Middle frontal gyrus (tissue), 1 donor: ENCODE results near the gene MYO1E.
"Not testable (repeated sequence)": the region's sequence is repeated elsewhere in the genome, so short reads cannot be mapped to it uniquely, and the experiment has no call there.

Experiments used
- DNase-seq: peaks from one replicate; pipeline ENCODE4 v3.0.0-alpha.2; 2015; ENCODE audit warnings: low spot score; ENCODE audit errors: extremely low spot score

The MYO1E gene

DNA sequence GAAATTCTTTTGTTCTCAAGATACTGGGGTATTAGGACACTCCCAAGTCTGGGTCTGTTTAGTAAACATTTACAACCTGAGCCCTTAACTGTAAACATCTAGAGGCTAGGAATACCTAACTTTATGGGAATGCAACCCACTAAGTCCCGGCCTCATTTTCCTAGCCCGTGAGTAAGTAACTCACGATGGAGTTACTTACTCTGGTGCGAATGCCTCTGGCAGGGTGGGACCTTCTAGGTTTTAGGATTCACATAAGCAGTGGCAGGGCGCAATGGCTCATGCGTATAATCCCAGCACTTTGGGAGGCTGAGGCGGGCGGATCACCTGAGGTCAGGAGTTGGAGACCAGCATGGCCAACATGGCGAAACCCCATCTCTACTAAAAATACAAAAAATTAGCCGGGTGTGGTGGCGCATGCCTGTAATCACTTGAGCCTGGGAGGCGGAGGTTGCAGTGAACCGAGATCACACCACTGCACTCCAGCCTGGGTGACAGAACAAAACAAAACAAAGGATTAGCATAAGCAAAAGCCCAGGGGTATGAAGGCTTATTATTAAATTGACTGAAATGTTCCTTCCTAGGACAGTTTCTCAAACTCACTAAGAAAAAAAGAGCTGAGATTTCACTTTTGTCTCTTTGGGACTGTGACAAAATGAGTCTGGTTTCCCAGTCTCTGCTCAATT lies 14.7 kb upstream of the MYO1E start:
- DNase-seq: not testable (repeated sequence)

DNA sequence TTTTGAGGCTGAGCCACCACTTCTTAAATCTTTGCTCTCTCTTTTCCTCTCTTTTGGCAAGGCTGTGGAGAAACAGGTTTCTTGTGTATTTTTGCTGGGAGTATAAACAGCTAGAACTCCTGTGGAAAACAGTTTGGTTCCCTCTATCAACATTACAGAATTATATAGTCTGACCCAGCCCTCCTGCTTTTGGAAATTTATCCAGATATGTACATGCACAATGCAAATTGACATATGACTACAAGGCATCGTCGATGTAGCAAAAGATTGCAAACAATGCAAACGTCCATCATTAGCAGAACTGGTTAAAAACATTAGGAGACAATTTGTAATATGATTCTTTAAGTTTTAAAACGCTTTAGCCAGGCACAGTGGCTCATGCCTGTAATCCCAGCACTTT lies 12.5 kb upstream of the MYO1E start:
- DNase-seq: no peak

GRCh38 chr15:59384507-59384906 lies 11.8 kb upstream of the MYO1E start:
- DNase-seq: no peak

- DNase-seq: no peak
These were observed 8.4 kb upstream of the MYO1E start for GRCh38 chr15:59380902-59381610.

GRCh38 chr15:59379531-59379930 lies 6.9 kb upstream of the MYO1E start:
- no peak for DNase-seq

GRCh38 chr15:59378855-59379254 lies 6.2 kb upstream of the MYO1E start:
- no peak for DNase-seq

DNA sequence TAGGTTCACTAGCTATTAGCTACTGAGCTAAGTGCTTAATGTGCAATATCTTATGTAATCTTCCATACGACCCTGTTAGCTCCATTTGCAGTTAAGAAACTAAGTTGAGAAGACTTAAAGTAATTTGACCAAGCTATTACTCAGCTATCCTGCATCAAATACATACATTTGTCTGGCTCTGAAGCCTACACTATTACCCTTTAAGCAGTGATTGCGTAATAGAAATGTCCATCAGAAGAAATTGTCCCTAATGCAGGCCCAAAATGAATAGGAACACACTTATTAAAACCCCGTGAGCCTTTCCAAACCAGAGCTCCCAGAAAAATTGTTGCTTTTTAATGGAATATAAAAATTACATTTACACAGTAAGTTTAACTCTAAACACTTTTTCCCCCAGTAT lies 5.3 kb upstream of the MYO1E start:
- DNase-seq: no peak

- DNase-seq: no peak
These were observed 4.1 kb upstream of the MYO1E start for GRCh38 chr15:59376733-59377132.

DNA sequence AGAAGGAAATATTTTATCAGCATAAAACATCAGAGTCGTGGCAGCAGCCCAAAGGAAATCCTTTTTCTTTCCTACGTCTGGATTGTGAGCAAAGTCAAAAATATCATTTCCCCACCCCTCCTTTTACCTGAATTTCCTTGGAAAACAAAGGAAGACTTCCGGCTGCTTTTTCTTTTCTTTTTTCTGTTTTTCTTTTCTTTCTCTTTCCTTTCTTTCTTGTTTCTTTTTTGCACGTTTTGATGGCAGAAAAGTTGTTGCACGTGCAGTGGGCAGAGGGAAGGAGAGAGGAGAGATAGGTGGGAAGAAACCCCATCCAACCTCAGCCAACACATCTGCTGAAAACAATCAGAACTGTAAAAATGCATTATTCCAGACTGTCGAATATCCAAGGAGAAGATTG lies 544 bp upstream of the MYO1E start:
- DNase-seq: no peak

DNA sequence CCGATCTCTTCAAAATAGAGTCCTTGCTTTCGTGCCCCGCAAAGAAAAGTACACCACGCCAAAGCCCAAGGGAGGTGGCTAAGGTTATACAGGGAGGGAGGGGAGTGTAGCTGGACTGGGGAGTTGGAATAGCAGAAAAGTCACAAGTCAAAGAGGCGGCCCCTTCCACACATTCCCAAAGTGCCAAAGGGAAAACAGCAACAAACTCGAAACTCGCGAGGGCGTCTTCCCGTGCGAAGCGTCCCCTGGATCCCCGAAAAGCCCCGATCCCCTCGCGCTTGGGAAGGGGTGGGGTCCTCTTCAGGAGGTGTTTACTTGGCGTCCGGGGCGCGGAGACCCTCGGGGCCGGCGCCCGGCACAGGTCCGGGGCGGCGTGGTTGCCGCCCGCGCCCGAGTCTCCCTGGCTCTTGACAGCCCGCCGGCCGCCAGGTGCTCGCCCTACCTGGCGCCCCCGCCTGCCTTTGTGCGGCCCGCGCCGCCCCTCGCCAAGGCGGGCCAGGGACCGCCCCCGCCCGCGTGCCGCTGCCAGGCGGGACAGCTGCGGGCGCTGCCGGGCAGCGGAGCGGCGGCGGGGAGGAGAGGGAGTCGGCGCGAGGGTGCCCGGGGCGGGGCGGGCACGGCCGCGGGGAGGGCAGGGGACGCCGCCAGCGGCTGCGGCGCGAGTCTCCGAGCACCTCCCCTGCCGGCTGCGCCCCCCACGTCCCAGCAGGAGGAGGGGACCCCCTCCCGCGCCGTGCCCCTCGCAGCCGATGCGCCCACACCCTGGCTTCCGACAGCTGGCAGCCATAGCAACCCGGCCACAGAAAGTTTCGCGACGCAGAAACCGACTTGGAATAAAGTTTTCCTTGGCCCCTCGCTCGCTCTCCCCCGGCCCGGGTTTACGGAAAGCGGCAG lies 966 bp downstream of the MYO1E start:
- DNase-seq: no peak

DNA sequence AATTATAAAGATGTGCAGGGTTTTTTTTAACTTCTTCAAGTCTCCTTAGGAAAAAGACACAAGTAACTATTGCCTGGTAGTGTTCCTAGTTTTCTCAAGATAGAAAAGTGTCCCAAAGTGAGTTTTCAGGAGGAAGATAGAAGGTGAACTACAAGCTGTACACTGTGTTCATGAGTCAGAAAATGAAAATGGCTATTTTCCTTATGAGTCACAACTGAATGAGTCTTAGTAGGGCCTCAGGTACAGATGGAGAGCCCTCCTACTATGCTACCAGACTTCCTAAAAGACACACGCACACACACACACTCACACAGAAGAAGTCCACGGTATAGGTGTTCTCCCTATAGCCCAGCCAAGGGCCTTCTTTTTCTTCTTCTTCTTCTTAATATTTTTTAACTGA lies 3.1 kb downstream of the MYO1E start:
- DNase-seq: no peak

DNA sequence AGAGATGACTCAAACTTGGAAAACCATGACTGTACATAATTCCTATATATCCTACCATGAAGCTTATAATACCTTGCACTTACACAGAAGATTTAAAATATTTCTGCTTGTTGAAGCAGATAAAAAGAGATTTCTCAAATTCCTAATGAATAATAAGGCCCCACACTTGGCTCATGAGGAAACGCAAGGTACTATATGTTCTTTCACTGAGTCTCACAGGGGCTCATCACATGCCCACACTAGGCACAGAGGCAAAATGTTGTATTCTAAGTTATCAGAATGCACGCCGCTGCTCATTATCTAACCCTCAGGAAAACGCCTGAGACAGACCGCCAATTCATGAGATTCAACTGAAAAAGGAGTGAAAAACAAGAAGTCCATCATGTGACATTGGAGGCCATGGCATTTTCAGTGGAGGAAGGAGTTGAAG lies 5.6 kb downstream of the MYO1E start:
- DNase-seq: no peak

DNA sequence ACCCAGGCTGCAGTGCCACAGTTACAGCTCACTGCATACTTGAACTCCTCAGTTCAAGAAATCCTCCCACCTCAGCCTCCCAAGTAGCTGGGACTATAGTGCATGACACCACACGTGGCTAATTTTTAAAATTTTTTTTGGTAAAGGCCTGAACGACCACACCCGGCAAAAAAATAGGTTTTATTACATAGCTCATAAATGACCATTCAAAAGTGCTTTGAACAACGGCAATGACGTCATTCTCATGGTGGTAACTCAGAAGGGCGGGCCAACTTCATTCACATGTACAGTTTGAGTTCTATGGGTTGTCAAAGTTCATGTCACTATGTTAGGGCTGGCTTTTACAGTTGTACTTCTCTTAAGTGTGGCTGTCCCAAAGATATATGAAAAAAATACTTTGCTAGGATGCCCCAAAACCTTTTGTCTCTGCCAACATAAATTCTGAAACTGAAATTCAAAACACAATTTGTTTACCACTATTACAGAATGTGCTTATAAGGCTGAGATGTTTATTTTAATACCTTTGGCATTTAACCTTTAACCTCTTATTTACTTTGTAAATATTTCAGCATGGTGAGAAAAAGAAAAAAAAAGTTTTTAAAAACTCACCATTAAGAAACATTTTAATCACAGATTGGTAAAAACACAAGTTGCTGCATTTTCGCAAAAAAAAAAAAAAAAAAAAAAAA lies 6.2 kb downstream of the MYO1E start:
- DNase-seq: no peak

DNA sequence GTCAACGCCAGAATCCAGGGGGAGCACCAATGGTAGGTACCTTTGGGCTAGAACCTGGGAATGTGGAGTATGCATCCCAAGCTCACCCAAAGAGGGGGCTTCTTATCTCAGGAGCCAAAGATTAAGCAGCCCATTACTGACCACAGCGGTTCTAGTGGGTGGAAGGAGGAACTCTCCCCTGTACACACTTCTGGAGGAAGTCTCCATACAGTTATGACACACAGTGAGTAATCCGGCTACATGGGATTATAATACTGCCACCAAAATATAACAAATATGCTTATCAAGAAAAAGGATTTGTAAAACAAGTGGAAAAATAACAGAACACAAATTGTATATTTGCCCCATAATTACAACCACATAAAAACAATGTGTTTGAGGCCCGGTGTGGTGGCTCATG lies 8.4 kb downstream of the MYO1E start:
- DNase-seq: no peak

GRCh38 chr15:59362331-59362730 lies 10.3 kb downstream of the MYO1E start:
- DNase-seq: no peak

DNA sequence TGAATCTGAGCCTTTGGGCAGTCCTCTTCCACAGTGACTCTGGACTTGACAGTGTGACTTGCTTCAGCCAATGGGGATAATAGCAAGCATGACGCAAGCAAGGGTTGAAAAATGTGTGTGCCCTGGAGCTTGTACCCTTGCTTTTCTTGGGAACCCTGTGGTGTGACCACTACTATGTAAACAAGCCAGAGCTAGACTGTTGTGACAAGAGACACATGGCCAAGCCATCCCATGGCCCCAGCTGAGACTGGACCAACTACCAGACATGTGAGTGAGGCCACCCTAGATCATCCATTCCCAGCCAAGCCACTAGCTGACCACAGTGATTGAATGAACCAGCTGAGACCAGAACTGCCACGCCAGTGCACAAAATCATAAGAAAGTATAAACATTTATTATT lies 11.8 kb downstream of the MYO1E start:
- no peak for DNase-seq

DNA sequence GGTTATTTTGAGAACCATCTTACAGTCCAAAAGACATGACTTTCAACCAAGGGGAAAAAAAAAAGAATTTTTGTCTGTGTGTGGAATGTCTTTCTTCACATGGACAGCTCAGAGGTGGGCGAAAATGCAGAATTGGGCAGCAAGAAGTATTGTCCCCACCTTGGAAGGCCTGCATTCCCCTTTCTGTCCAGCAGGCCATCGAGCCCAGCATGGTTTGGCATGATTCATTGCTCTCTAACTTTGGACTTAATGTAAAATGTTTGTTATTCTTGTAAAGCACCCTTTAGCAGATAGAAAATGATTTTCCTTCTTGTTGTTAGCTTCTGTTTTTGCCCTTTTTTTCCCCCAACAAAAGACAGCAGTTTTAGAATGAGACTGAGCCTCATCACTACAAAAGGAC lies 12.4 kb downstream of the MYO1E start:
- no peak for DNase-seq

- no peak for DNase-seq
These were observed 16.9 kb downstream of the MYO1E start for GRCh38 chr15:59355730-59356129.

GRCh38 chr15:59354417-59355031 lies 18.1 kb downstream of the MYO1E start:
- no peak for DNase-seq

DNA sequence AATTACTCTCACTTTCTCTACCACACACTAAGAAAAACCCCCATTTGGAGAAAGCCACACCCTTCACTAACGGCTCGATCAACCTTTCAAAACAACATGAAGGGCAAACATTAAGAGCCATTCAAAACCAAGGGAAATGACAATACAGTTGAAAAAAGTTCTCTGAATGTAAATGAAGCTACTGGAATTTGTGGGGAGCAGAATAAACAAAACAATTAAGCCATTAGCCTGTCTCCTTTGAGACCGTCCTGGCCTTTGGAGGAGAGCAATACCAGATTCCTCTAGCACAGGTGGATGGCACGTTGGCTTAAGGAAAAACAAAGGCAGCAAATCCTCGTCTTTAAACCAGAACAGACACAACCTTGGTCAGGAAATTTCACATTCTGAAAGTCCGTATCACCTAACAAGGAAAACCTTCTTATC lies 18.7 kb downstream of the MYO1E start:
- no peak for DNase-seq

DNA sequence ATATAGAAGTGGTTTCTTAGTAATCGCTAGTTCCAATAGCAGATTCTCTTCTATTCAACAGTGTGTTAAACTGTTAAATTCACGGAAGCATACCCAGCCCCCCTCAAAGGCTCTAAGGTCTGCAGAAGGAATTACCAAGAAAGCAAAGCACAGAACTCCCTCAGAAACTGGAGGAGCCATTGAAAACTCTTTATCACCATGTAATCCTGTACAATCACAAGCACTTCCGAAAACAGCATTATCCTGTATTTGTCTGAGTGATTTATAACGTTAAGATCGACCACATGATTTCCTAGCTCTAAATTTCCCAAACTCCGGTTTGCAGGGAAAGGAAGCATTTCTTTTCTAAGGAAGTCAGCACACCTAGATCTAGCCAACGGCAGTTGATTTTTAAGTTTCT lies 20.0 kb downstream of the MYO1E start:
- no peak for DNase-seq
